SU-DHL-6 (cell line): ENCODE results near the gene TRIP13.

Source experiments
- CTCF ChIP-seq: fragments of 200-600 bp; sonication (generic); IDR thresholded peaks from one replicate; pipeline ENCODE4 v1.5.1; 2017; ENCODE audit warnings: antibody characterized with exemption, mild to moderate bottlenecking, low read length, moderate library complexity; ENCODE audit not compliant: insufficient read depth, poor library complexity, severe bottlenecking
- EZH2phosphoT487 ChIP-seq: fragments of 200-600 bp; sonication (generic), shearing (Covaris generic); conservative IDR thresholded peaks from 2 replicates; pipeline ENCODE4 v1.6.1; 2018; ENCODE audit warnings: mild to moderate bottlenecking, antibody characterized with exemption, low read length, moderate library complexity, mixed read lengths

DNA sequence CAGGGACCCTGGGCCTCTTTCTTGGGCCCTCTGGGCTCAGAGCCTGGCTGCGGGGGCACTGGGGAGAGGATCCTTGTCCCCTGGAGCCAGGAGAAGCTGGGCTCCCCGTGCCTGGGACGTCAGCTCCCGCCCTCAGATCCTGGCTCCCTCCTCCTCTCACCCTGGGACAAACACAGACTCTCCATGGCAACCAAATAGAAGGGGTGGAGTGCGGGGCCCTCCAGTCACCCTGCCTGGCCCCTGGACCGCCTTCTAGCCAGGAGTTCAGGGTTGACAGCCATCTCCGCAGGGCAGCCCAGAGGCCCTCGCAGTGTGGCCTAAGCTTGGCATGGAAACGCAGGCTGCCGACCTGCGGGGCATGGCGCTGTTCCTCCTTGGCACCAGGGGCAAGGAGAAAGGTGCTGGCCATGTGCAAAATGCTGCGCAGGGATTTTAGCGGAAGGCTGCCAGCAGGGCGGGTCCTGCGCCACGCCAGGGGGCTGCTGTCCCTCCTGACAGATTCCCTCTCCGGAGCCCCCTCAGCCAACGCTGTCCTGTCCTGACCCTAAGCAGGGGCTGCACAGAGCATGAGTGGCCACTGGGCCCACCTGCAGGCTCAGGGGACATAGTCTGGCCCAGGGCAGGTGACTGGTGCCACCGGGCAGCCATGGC is 42.9 kb upstream of the TRIP13 start:
- TF ChIP-seq CTCF, result no peak
- no peak for TF ChIP-seq EZH2phosphoT487
